EH (cell line): ENCODE measurements around the gene TM6SF1.
A peak's percentile ranks its signal among the peaks of the same experiment; 100 is the strongest.
"Not testable (repeated sequence)": the region's sequence is repeated elsewhere in the genome, so short reads cannot be mapped to it uniquely, and the experiment has no call there.

Experiments used
- DNase-seq: peaks from one replicate; pipeline ENCODE4 v3.0.0-alpha.2; 2015; ENCODE audit warnings: low read depth

The TM6SF1 gene

GRCh38 chr15:83115831-83116565, 8.6 kb downstream of the TM6SF1 start:
- DNase-seq = no peak

DNA sequence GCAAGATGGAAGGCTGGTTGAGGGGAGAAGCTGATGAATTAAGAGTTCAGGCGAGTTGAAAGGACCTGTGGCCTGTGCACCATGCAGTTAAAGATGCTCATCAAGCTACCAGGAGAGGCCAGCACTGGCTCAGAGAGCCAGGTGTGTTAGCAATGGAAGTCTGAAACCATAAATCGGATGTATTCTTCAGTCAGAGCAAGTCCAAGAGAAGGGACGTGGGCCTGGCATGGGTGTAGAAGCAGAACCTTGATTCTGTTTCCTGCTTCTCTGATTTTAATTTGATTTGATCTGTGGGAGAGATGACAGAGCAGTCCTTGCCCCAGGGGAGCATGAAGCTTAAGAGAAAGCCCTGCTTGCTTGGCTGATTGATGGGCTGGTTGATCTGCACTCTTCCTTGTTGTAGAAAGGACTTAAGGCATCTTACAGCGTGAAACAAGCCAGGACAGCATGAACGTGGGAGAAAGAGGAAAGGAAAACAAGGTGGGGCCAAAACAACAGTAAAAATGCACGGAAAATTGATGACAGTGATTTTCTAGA, 10.9 kb downstream of the TM6SF1 start:
- no peak for DNase-seq

DNA sequence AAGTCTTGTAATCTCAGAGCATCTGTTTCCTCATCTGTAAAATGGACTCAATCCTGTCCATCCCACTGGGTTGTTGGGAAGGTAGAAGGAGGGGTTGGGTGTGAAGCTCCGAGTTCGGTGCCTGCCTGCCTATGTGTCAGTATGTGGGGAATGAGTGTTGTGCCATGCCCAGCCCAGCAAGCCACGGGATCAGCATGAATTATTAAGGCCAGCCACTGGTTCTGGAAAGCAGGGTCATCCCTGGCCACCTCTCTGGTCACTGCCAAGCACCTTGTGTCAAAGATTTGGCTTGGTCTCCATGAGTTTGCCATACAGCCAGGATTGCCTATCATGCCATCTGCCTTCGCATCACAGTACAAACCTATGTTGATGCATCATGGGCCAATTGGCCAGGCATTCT, 11.5 kb downstream of the TM6SF1 start:
- no peak for DNase-seq

DNA sequence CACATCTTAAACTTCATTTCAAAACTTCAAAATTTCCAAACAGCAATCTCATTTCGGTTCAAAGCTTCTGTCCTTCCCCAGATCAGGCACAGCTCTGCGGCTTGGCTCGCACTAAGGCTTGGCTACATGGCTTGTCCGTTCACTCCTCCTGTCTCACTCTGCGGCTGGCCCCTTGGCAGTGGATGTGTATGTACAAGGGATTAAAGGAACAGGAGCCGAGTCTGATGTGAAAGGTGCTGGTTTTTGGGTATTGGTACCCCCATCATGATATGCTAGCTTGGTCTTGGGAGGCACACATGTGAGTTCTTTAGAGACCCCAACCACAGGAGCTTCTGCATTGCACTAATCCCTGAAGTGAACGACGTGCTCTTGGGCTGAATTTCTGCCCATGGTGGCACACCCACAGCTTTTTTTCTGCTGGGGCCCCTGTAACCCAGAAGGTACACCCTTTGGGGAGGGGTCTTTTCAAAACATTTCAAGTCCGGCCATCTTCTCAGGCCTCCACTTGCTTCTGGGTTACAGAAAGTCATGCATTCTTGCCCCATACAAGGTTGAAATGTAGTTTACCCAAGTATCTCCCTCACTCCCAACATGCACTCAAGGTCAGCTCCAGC, 12.6 kb downstream of the TM6SF1 start:
- no peak for DNase-seq

GRCh38 chr15:83123529-83123928, 16.1 kb downstream of the TM6SF1 start:
- no peak for DNase-seq

- DNase-seq = no peak
These were observed 20.2 kb downstream of the TM6SF1 start for GRCh38 chr15:83127547-83128150.

GRCh38 chr15:83129791-83130190, 22.3 kb downstream of the TM6SF1 start:
- DNase-seq = no peak

DNA sequence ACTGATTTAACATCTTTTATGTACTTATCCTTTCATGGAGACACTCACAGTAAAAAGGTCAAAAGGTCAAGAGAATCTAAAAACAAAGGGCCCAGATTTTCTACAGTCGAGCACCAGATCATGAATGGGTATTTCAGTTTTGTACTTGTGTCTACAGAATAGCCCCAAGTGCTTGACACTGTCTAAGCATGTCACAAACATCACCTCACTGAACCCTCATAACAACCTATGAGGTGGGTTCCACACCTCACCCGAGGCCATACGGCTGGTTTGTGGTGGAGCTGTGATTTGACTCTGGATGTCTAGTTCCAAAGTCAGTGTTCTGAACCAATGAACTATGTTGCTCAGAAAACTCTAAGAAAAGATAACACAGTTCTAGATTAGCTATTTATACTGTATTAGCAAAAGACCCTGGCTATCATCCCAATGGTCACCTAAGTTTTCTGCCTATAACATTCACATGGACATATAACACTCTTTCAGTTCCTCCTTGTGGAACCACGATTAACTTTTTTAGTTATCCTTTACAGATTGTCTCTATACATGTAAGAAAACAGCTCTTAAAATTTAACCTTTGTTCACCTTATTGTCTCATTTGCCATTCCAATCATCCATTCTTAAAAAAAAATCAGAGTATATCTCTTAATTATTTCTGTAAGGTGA, 25.5 kb downstream of the TM6SF1 start:
- DNase-seq = no peak

GRCh38 chr15:83142151-83142550, 34.7 kb downstream of the TM6SF1 start:
- DNase-seq = not testable (repeated sequence)

- DNase-seq = no peak
These were observed 37.3 kb downstream of the TM6SF1 start for GRCh38 chr15:83144771-83145170.

DNA sequence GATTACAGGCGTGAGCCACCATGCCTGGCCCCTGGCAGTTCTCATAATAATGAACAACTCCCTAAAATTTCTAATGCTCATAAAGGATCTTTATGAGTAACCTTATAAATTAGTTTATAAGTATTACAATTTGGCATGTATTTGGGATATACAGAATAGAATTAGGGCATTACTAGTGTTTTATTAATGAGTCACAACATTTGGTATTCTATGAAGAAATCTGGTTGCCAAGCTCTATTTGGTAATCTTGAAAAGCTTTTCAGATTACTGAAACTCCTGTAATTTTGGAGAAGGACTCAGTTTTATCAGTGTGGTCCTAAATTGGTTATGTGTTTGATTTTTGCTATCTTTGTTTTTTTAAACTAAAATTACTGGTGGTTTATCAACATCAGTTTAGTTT, 45.8 kb downstream of the TM6SF1 start:
- peak; percentile 34 for DNase-seq

GRCh38 chr15:83155942-83156341, 48.5 kb downstream of the TM6SF1 start:
- no peak for DNase-seq

DNA sequence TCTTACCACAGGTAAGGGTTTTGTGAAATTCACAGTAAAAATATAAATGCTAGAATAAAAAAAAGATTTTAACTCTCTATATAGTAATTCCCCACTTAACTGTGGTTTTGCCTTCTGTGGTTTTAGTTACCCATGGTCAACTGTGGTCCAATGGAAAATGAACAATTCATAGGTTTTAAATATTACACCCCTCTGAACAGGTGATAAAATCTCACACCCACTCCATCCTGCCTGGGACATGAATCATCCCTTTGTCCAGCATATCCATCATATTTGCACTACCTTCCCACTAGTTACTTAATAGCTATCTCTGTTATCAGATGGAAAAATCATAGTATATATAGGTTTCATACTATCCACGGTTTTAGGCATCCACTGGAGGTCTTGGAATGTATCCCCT, 50.9 kb downstream of the TM6SF1 start:
- DNase-seq = no peak

GRCh38 chr15:83160741-83161140, 53.3 kb downstream of the TM6SF1 start:
- DNase-seq = no peak

DNA sequence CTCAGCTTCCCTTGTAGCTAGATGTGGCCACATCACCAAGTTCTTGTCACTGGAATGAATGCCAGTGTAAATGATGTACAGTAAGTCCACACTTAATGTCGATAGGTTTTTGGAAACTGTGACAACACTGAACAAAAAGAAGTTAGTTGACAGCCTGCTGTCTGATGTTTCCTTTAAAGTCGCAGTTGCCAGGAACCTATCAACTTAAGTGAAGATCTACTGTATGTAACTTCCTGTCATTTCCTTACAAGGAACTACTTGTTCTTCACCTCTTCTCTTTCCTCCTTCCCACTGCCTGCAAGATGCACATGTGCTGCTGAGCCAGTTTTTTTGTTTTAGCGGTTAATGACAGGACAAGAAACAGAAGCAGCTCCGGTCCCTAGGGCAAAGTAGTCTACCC, 55.6 kb downstream of the TM6SF1 start:
- DNase-seq = no peak

DNA sequence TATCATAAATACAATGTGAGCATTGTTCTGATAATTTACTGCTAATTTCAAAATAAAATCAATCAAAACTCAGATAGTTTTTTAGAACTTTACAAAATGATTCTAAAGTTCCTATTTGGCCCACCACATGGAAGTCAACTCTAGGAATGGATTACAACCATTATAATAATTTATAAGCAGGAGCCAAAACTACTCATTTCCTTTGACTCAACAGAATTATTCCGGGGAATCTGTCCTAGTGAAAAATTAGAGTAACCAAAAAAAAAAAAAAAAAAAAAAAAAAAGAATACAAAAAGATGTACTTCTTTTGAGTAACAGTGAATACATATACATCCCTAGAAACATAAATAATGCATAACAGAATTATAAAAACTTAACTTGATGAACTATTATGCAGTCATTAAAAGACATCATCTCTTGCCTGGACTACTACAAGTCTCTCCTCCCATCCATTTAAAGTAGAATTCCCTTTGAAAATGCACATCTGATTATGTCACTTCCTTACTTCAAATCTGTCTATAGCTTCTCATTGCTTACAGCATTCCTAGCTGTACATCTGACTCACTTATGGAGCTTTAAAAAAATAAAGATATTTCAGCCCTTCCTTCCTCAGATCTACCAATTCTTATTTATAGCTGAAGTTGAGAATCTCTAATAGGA, 56.8 kb downstream of the TM6SF1 start:
- DNase-seq = peak; percentile 73

DNA sequence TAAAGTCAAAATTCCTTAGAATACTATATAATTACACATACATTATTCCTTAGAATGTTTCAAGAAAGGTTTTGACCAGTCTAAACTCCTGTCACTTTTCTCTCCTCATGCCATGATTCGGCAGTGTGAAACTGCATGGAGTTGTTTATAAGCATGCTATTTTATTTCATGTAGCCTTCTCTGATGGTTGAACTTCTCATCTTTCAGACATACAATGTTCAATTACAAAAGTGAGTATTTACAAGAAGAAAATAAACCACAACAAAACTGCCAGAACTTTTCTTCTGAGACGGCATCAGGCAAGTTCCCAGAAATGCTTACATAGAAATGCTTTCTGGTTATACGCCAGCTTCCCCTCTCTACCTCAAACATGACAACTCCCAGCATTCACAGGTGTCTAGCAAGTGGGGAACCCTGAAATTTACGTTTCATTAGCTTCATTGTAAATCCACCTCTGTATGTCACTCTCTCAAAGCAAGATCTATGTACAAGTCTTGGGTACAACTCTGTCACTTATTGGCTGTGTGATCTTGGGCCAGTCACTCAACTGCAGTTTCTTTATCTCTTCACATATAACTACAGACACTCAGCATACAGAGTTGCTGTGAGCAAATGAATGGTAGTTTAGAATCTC, 57.4 kb downstream of the TM6SF1 start:
- no peak for DNase-seq

- no peak for DNase-seq
These were observed 58.8 kb downstream of the TM6SF1 start for GRCh38 chr15:83166218-83166617.

- DNase-seq = no peak
These were observed 59.4 kb downstream of the TM6SF1 start for GRCh38 chr15:83166830-83167229.

DNA sequence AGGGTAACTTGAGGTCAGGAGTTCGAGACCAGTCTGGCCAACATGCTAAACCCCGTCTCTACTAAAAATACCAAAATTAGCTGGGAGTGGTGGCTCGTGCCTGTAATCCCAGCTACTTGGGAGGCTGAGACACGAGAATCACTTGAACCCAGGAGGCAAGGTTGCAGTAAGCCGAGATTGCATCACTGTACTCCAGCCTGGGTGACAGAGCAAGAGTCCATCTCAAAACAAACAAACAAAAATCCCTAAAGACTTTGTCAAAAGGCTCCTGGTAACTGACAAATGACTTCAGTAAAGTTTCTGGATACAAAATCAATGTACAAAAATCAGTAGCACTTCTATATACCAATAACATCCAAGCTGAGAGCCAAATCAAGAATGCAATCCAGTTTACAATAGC, 62.1 kb downstream of the TM6SF1 start:
- not testable (repeated sequence) for DNase-seq

- DNase-seq = peak; percentile 78
These were observed 63.2 kb downstream of the TM6SF1 start for GRCh38 chr15:83170474-83171165.
